ENCODE results near the gene KCNF1.

GRCh38 chr2:10906926-10907625 lies 4.7 kb upstream of the KCNF1 start:
- TF ChIP-seq CTCF (IDR thresholded peaks at IDR 0.05) = no peak
- no peak for TF ChIP-seq POLR2A (IDR thresholded peaks at IDR 0.05)
- TF ChIP-seq POLR2AphosphoS5 (IDR thresholded peaks at IDR 0.05) = no peak
